PFSK-1 (cell line): ENCODE results near the gene ATXN1.

Experiments used
- POLR2AphosphoS5 ChIP-seq: IDR thresholded peaks from 2 replicates; pipeline ENCODE4 v1.6.1; 2012; ENCODE audit warnings: low read depth, mild to moderate bottlenecking, control low read depth, low read length, moderate library complexity
- TAF1 ChIP-seq: IDR thresholded peaks from 2 replicates; pipeline ENCODE4 v1.6.1; 2012; ENCODE audit warnings: low read length, control low read depth, borderline replicate concordance; ENCODE audit not compliant: insufficient read depth

- TF ChIP-seq TAF1, result no peak
- TF ChIP-seq POLR2AphosphoS5, result no peak
These were observed 397.5 kb downstream of the ATXN1 start for GRCh38 chr6:16363749-16364148.
